WTC11 (cell line): ENCODE data around the gene GAP43. TPM values are rescaled to one million over a fixed set of nuclear protein-coding genes. Genes with fewer than 3 reads are reported as not detected.

Source experiments
- ATAC-seq: fragments of 200-7000 bp; cut with Tn5 transposase; 2 replicates; pipeline ENCODE4 v1.10.0; 2021; ENCODE audit warnings: mild to moderate bottlenecking, moderate library complexity
- CTCF ChIA-PET: fragments of 300-600 bp; sonication (Branson Sonifier 250); formaldehyde crosslinking; loops from one replicate; lab custom pipeline; 2021; ENCODE audit warnings: antibody characterized with exemption; lab: Charles Lee
- POLR2A ChIA-PET: fragments of 350-600 bp; sonication (Branson Sonifier 250); formaldehyde crosslinking; loops from one replicate; lab custom pipeline; 2021; ENCODE audit warnings: antibody characterized with exemption; lab: Charles Lee
- DNase-seq: peaks from one replicate; pipeline ENCODE4 v3.0.0; 2021; ENCODE audit warnings: low spot score
- H3K27ac Mint-ChIP-seq: 2 replicates; pipeline ENCODE4 v1.8.0; 2021; ENCODE audit warnings: mixed read lengths
- H3K27me3 Mint-ChIP-seq: 2 replicates; pipeline ENCODE4 v1.8.0; 2021; ENCODE audit warnings: low read depth, mild to moderate bottlenecking, moderate library complexity, mixed read lengths
- H3K36me3 Mint-ChIP-seq: 2 replicates; pipeline ENCODE4 v1.8.0; 2021; ENCODE audit warnings: mixed read lengths
- H3K4me1 Mint-ChIP-seq: 2 replicates; pipeline ENCODE4 v1.8.0; 2022; ENCODE audit warnings: mixed read lengths
- H3K4me3 Mint-ChIP-seq: 2 replicates; pipeline ENCODE4 v1.8.0; 2021; ENCODE audit warnings: mild to moderate bottlenecking, moderate library complexity, mixed read lengths
- H3K9me3 Mint-ChIP-seq: 2 replicates; pipeline ENCODE4 v1.8.0; 2021; ENCODE audit warnings: mixed read lengths
- ETV6 ChIP-seq: sonication (generic); formaldehyde crosslinking; IDR thresholded peaks from 2 replicates; pipeline ENCODE4 v1.8.1; 2022; ENCODE audit warnings: mild to moderate bottlenecking, missing genetic modification reagents
- IRF2 ChIP-seq: sonication (generic); formaldehyde crosslinking; IDR thresholded peaks from 2 replicates; pipeline ENCODE4 v1.8.0; 2022; ENCODE audit warnings: low read depth, missing genetic modification reagents, borderline replicate concordance
- JUN ChIP-seq: sonication (generic); formaldehyde crosslinking; IDR thresholded peaks from 2 replicates; pipeline ENCODE4 v1.8.0; 2023; ENCODE audit warnings: mild to moderate bottlenecking, missing genetic modification reagents
- NR3C1 ChIP-seq: sonication (generic); formaldehyde crosslinking; conservative IDR thresholded peaks from 2 replicates; pipeline ENCODE4 v1.8.1; 2023; ENCODE audit warnings: low read depth, mild to moderate bottlenecking, missing genetic modification reagents
- SMAD4 ChIP-seq: sonication (generic); formaldehyde crosslinking; IDR thresholded peaks from 2 replicates; pipeline ENCODE4 v1.8.0; 2022; ENCODE audit warnings: mild to moderate bottlenecking, missing genetic modification reagents
- SP1 ChIP-seq: sonication (generic); formaldehyde crosslinking; conservative IDR thresholded peaks from 2 replicates; pipeline ENCODE4 v1.8.1; 2022; ENCODE audit warnings: missing genetic modification reagents
- ZNF232 ChIP-seq: sonication (generic); formaldehyde crosslinking; IDR thresholded peaks from 2 replicates; pipeline ENCODE4 v1.8.0; 2022; ENCODE audit warnings: mild to moderate bottlenecking, missing genetic modification reagents
- total RNA-seq: library from RNA; stranded (reverse); gene quantifications from 3 replicates; pipeline ENCODE4 v1.2.3, GENCODE V29; 2021
- TF ChIP-seq, protein P1 (sequence below): sonication (generic); formaldehyde crosslinking; IDR thresholded peaks from 2 replicates; pipeline ENCODE4 v1.8.1; 2022; ENCODE audit warnings: mild to moderate bottlenecking, missing genetic modification reagents, moderate library complexity, borderline replicate concordance

Gene GAP43
- total RNA-seq, 1 experiment from 2014 or later = 19.9 TPM

DNA sequence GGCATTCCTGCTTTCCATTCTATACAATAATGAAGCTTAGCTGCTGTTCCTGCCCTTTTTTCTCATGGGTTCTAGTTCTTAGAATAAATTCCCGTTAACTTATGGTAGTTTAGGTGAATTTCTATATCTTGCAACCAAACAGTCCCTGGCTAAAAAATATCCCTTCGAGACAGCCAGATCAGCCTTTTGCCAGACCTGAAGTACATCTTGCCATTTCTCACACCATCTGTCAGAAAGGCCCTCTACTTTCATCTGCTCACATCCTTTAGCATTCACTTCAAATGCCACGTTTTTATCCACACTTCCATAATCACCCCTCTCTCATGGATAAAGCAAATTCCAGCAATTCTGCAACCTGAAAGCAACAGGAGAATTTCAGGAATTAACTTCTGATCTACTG is 145.4 kb downstream of the GAP43 start:
- peaks cover 12% of the 10 kb centered on the region for H3K4me1 Mint-ChIP-seq
- TF ChIP-seq IRF2 (CRISPR knock-in tag) (no peak), ZNF232 (no peak), SMAD4 (CRISPR knock-in tag) (no peak), JUN (CRISPR knock-in tag) (no peak), SP1 (no peak), NR3C1 (CRISPR knock-in tag) (no peak), ETV6 (no peak)
- TF ChIP-seq, protein P1, sequence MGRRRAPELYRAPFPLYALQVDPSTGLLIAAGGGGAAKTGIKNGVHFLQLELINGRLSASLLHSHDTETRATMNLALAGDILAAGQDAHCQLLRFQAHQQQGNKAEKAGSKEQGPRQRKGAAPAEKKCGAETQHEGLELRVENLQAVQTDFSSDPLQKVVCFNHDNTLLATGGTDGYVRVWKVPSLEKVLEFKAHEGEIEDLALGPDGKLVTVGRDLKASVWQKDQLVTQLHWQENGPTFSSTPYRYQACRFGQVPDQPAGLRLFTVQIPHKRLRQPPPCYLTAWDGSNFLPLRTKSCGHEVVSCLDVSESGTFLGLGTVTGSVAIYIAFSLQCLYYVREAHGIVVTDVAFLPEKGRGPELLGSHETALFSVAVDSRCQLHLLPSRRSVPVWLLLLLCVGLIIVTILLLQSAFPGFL = no peak
- TF ChIP-seq, all 79 proteins: peak for 0
- CTCF ChIA-PET = interaction anchor here (4.1 kb wide), 1 partner anchor 15 kb away, joined by 30 read pairs; no protein-coding TSS in a partner anchor
- POLR2A ChIA-PET = no interaction called here
- Mint-ChIP-seq H3K27me3 (no peaks in the 10 kb centered on the region), H3K4me3 (no peak overlapping the region), H3K36me3 (no peaks in the 10 kb centered on the region), H3K9me3 (no peaks in the 10 kb centered on the region), H3K27ac (no peak overlapping the region)
- no peak for ATAC-seq
- no peak for DNase-seq
